PC-9 (cell line): ENCODE measurements around the gene ENO2.

Source experiments
- CTCF ChIP-seq: fragments of 200-600 bp; sonication (generic); conservative IDR thresholded peaks from 2 replicates; pipeline ENCODE4 v1.6.1; 2017; ENCODE audit warnings: mixed run types, antibody characterized with exemption, mild to moderate bottlenecking, moderate library complexity
- EZH2 ChIP-seq: fragments of 200-600 bp; sonication (generic); IDR thresholded peaks from 2 replicates; pipeline ENCODE4 v1.8.0; 2017; ENCODE audit warnings: antibody characterized with exemption, low read depth

- TF ChIP-seq CTCF (no peak), EZH2 (no peak)
These were observed 41.0 kb downstream of the ENO2 start for GRCh38 chr12:6955108-6956020.
